Pancreas (tissue), 10 donors: ENCODE results near the gene SH3GLB2. TPM values are rescaled to one million over a fixed set of nuclear protein-coding genes. Genes with fewer than 3 reads are reported as not detected.
"Not testable (repeated sequence)": the region's sequence is repeated elsewhere in the genome, so short reads cannot be mapped to it uniquely, and the experiment has no call there.

Experiments
- ATAC-seq, 4 donors: fragments of 200-7000 bp; cut with Tn5 transposase; one replicate each; pipeline versions ENCODE4 v1.8.0 to v1.9.1; 2020; ENCODE audit warnings: mild to moderate bottlenecking in 4 of 4, moderate library complexity in 4 of 4
- DNase-seq, 6 donors: peaks; one replicate each; pipeline ENCODE4 v3.0.0-alpha.2; 2020
- FAIRE-seq: peaks from 2 replicates; lab custom pipeline; 2012; peaks lifted over from hg19 to GRCh38; lab: Jason Lieb, UNC
- H3K27ac ChIP-seq, 4 donors: fragments of 200-600 bp; sonication (generic); 1 replicate in 3 of 4; 2 replicates in 1 of 4; pipeline versions ENCODE4 v1.5.0 to v1.8.0; 2020
- H3K27me3 ChIP-seq, 4 donors: fragments of 200-600 bp; one replicate each; pipeline ENCODE4 v1.8.0; 2021
- H3K36me3 ChIP-seq, 3 donors: fragments of 200-600 bp; sonication (generic) in 1 of 3; one replicate each; pipeline versions ENCODE4 v1.5.0 to v1.8.0; 2020 to 2021
- H3K4me1 ChIP-seq, 3 donors: fragments of 200-600 bp; one replicate each; pipeline ENCODE4 v1.8.0; 2021
- H3K4me3 ChIP-seq, 4 donors: fragments of 200-600 bp; sonication (generic) in 2 of 4; one replicate each; pipeline versions ENCODE4 v1.5.0 to v1.8.0; 2020 to 2021
- H3K9me3 ChIP-seq, 4 donors: fragments of 200-600 bp; one replicate each; pipeline ENCODE4 v1.8.0; 2021
- whole genome bisulfite sequencing, 2 donors: extraction: QIAGEN DNeasy Blood & Tissue Kit; methylation state at CpG; one replicate each; pipeline ENCODE4 v1.1.7; 2013; 5-methylcytosine and 5-hydroxymethylcytosine counted together
- intact Hi-C, 3 donors: fragments of 100-400 bp; cut with DNase I; formaldehyde crosslinking; loops; one replicate each; pipeline versions ENCODE4 v1.11.1 to v1.14.2; 2022
- polyA plus RNA-seq, 2 donors: library from polyadenylated mRNA; stranded (reverse); fragments of 200-250 nt; gene quantifications; one replicate each; pipeline ENCODE4 v1.2.3, GENCODE V29; 2013
- total RNA-seq, 6 donors: library from RNA; stranded (reverse); fragmentation: NEBNext Ultra II Directional in 4 of 6; extraction: Animal tissue kit (Norgen Biotek cat#: 25700) in 4 of 6; gene quantifications; one replicate each; pipeline versions ENCODE4 v1.2.1 to v1.2.4, GENCODE V29; 2021 to 2023
- TF ChIP-seq, protein P1 (sequence below), 4 donors: fragments of 200-600 bp; sonication (generic) in 3 of 4; IDR thresholded peaks; one replicate each; pipeline versions ENCODE4 v1.5.0 to v1.8.0; 2021; ENCODE audit warnings: antibody characterized with exemption in 4 of 4
- donor health status: healthy with polysubstance abuse.
- donor health status: DM: no; HTN: no; CAD: no; lungs with moderate emphysema.
- donor health status: DM: no; HTN: no; CAD: no.
- donor health status: control.
- donor health status: control.
- donor health status: Bipolar disorder and iron deficiency.
- donor health status: DM: yes; HTN: yes; CAD: no.
- donor health status: DM: no; HTN: no; CAD: no.
- donor health status: DM: no; HTN: no; CAD: no.
- donor health status: DM: yes; HTN: yes; CAD: no.

Gene SH3GLB2
- total and polyA plus RNA-seq, 8 donors, result 46.6 to 201 (median 74.9) TPM

GRCh38 chr9:129036241-129036922, 8.3 kb upstream of the SH3GLB2 start, which contains the start of gene MIGA2:
Gene MIGA2 (plus strand): TSS chr9:129036626. CDS start chr9:129040595, 3,969 bp downstream.
- TF ChIP-seq, protein P1, sequence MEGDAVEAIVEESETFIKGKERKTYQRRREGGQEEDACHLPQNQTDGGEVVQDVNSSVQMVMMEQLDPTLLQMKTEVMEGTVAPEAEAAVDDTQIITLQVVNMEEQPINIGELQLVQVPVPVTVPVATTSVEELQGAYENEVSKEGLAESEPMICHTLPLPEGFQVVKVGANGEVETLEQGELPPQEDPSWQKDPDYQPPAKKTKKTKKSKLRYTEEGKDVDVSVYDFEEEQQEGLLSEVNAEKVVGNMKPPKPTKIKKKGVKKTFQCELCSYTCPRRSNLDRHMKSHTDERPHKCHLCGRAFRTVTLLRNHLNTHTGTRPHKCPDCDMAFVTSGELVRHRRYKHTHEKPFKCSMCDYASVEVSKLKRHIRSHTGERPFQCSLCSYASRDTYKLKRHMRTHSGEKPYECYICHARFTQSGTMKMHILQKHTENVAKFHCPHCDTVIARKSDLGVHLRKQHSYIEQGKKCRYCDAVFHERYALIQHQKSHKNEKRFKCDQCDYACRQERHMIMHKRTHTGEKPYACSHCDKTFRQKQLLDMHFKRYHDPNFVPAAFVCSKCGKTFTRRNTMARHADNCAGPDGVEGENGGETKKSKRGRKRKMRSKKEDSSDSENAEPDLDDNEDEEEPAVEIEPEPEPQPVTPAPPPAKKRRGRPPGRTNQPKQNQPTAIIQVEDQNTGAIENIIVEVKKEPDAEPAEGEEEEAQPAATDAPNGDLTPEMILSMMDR (IDR thresholded peaks at IDR 0.05), result no peak
- no peaks in the 10 kb centered on the region for H3K36me3 ChIP-seq
- H3K27ac ChIP-seq, result peak within 1 kb of the TSS; percentile 48 to 78 (median 64)
- no peaks in the 10 kb centered on the region for H3K27me3 ChIP-seq
- ATAC-seq, result peak; percentile 96 to 98 (median 98)
- FAIRE-seq, result peak; percentile 81
- H3K4me1 ChIP-seq, result peaks cover 0 to 6% (median 0%) of the 10 kb centered on the region in 3 donors
- intact Hi-C loops, result no loop called here
- peak within 1 kb of the TSS; percentile 77 to 95 (median 82) for H3K4me3 ChIP-seq
- no peaks in the 10 kb centered on the region for H3K9me3 ChIP-seq
- 1% methylated on average over 47 to 49 of the region's 49 CpGs for WGBS, 2 donors
- DNase-seq, result peak; percentile 92 to 99 (median 98)

DNA sequence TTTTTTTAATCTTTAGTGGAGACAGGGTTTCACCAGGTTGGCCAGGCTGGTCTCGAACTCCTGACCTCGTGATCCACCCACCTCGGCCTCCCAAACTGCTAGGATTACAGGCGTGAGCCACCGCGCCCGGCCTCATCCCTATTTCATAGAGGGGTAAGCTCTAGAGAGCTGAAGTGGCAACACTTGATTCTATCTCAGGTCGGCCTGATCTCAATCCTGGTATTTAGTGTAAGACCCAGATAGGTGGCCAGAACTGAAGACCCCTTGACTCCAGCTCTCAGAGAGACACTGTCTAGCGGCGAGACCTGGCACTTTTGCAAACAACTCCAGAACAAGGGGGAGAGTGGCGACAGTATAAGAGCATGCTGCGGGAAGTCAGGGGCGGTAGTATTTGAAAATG, 7.7 kb upstream of the SH3GLB2 start:
- H3K36me3 ChIP-seq, H3K9me3 ChIP-seq, FAIRE-seq, intact Hi-C loops, H3K4me1 ChIP-seq, H3K27me3 ChIP-seq: not testable (repeated sequence)
- DNase-seq (peak in 1 of 6 donors; percentile 61), ATAC-seq (peak; percentile 23 to 36 (median 28))
- peak overlapping the region; percentile 48 to 78 (median 64) for H3K27ac ChIP-seq
- peak overlapping the region; percentile 11 to 84 (median 46) for H3K4me3 ChIP-seq
- WGBS, 2 donors, result 29 to 33% methylated on average over 13 of the region's 13 CpGs

GRCh38 chr9:129033216-129033615, 5.1 kb upstream of the SH3GLB2 start:
- Histone ChIP-seq H3K9me3 (no peaks in the 10 kb centered on the region), H3K4me3 (no peak overlapping the region), H3K4me1 (peaks cover 0 to 6% (median 0%) of the 10 kb centered on the region in 3 donors), H3K36me3 (no peaks in the 10 kb centered on the region), H3K27ac (no peak overlapping the region), H3K27me3 (no peaks in the 10 kb centered on the region)
- ATAC-seq (no peak), FAIRE-seq (no peak), DNase-seq (no peak)
- intact Hi-C loops, result no loop called here
- TF ChIP-seq, protein P1 (IDR thresholded peaks at IDR 0.05), result no peak
- 84 to 86% methylated on average over 8 of the region's 8 CpGs for WGBS, 2 donors

DNA sequence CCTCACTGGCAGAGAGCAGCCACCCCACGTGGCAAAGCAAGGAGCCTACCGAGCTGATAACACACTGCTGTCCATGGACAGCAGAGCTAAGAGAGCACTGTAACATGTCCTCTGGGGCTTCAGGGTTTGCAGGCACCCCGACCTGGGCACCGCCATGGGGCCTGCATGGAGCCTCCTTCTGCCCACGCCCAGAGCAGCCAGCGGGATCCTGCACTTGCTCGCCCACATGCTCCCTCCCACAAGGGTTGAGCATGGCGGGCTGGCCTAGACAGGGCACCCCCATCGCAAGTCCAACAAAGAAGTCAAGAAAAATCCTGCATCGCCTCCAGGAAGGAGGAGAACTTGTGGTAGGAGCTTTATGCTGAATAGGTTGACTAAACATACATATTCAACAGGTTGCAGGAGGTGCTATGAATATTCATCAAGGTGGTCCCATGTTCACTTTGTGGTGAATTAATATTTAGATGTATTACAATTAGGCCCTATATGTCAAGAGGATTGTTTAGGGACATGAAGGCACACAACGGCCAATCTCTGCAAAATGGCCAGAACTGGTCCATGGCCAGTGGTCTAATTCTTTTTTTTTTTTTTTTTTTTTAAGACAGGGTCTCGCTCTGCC, 4.5 kb upstream of the SH3GLB2 start:
- no peak for ATAC-seq
- intact Hi-C loops, result no loop called here
- no peaks in the 10 kb centered on the region for H3K27me3 ChIP-seq
- TF ChIP-seq, protein P1 (IDR thresholded peaks at IDR 0.05), result no peak
- no peak for FAIRE-seq
- WGBS, 2 donors, result 72 to 86% methylated on average over 12 of the region's 12 CpGs
- H3K4me3 ChIP-seq, result no peak overlapping the region
- no peaks in the 10 kb centered on the region for H3K9me3 ChIP-seq
- no peaks in the 10 kb centered on the region for H3K36me3 ChIP-seq
- no peak overlapping the region for H3K27ac ChIP-seq
- peak in 1 of 6 donors; percentile 8 for DNase-seq
- H3K4me1 ChIP-seq, result peaks cover 0 to 4% (median 0%) of the 10 kb centered on the region in 3 donors

GRCh38 chr9:129031514-129031913, 3.4 kb upstream of the SH3GLB2 start:
- ATAC-seq (no peak), FAIRE-seq (no peak), DNase-seq (no peak)
- intact Hi-C loops, result no loop called here
- Histone ChIP-seq H3K4me3 (no peak overlapping the region), H3K27me3 (no peaks in the 10 kb centered on the region), H3K4me1 (peaks cover 0 to 4% (median 1%) of the 10 kb centered on the region in 3 donors), H3K36me3 (no peaks in the 10 kb centered on the region), H3K9me3 (no peaks in the 10 kb centered on the region), H3K27ac (no peak overlapping the region)
- TF ChIP-seq, protein P1 (IDR thresholded peaks at IDR 0.05), result no peak
- 71 to 78% methylated on average over 4 of the region's 4 CpGs for WGBS, 2 donors
